H9 (cell line): ENCODE data around the gene KCNG2. TPM values are rescaled to one million over a fixed set of nuclear protein-coding genes. Genes with fewer than 3 reads are reported as not detected.

Experiments
- DNase-seq: peaks from one replicate; pipeline ENCODE4 v3.0.0-alpha.2; 2017
- H2AFZ ChIP-seq: one replicate; pipeline ENCODE4 v1.6.1; 2013; ENCODE audit warnings: mild to moderate bottlenecking, low read length, control low read depth, moderate library complexity
- H2AK5ac ChIP-seq: 2 replicates; pipeline ENCODE4 v1.6.1; 2013; ENCODE audit warnings: low read length, control low read depth, mixed read lengths; ENCODE audit not compliant: insufficient read length
- H2BK120ac ChIP-seq: one replicate; pipeline ENCODE4 v1.6.1; 2013; ENCODE audit warnings: low read depth, mild to moderate bottlenecking, low read length, control low read depth, inconsistent platforms; ENCODE audit not compliant: poor library complexity, severe bottlenecking
- H2BK12ac ChIP-seq: 2 replicates; pipeline ENCODE4 v1.6.1; 2013; ENCODE audit warnings: low read length, control low read depth, mixed read lengths, low read depth; ENCODE audit not compliant: insufficient read length
- H2BK15ac ChIP-seq: 2 replicates; pipeline ENCODE4 v1.6.1; 2013; ENCODE audit warnings: low read depth, low read length, control low read depth
- H2BK20ac ChIP-seq: one replicate; pipeline ENCODE4 v1.6.1; 2013; ENCODE audit warnings: low read depth, mild to moderate bottlenecking, low read length, control low read depth, inconsistent platforms; ENCODE audit not compliant: poor library complexity, severe bottlenecking
- H2BK5ac ChIP-seq: 2 replicates; pipeline ENCODE4 v1.6.1; 2013; ENCODE audit warnings: low read length, control low read depth, mixed read lengths; ENCODE audit not compliant: insufficient read length
- H3K14ac ChIP-seq: 2 replicates; pipeline ENCODE4 v1.6.1; 2013; ENCODE audit warnings: low read length, control low read depth; ENCODE audit not compliant: insufficient read depth
- H3K18ac ChIP-seq: 2 replicates; pipeline ENCODE4 v1.6.1; 2013; ENCODE audit warnings: low read depth, mild to moderate bottlenecking, mixed read lengths, low read length, control low read depth; ENCODE audit not compliant: insufficient read length
- H3K23ac ChIP-seq: 2 replicates; pipeline ENCODE4 v1.6.1; 2013; ENCODE audit warnings: low read length, control low read depth, mixed read lengths, low read depth; ENCODE audit not compliant: insufficient read length
- H3K23me2 ChIP-seq: 2 replicates; pipeline ENCODE4 v1.6.1; 2013; ENCODE audit warnings: low read depth, mild to moderate bottlenecking, mixed read lengths, low read length, control low read depth; ENCODE audit not compliant: insufficient read length, poor library complexity, severe bottlenecking
- H3K27ac ChIP-seq: 2 replicates; pipeline ENCODE4 v1.5.1; 2013; ENCODE audit warnings: low read length, control low read depth, mixed read lengths, low read depth; ENCODE audit not compliant: insufficient read length
- H3K27me3 ChIP-seq: 2 replicates; pipeline ENCODE4 v1.6.1; 2013; ENCODE audit warnings: low read length, control low read depth, inconsistent platforms; ENCODE audit not compliant: insufficient read depth
- H3K4ac ChIP-seq: 2 replicates; pipeline ENCODE4 v1.6.1; 2013; ENCODE audit warnings: low read depth, mild to moderate bottlenecking, control low read depth, inconsistent platforms, low read length, moderate library complexity
- H3K4me1 ChIP-seq: 2 replicates; pipeline ENCODE4 v1.6.1; 2013; ENCODE audit warnings: low read length, control low read depth, inconsistent platforms; ENCODE audit not compliant: insufficient read depth
- H3K4me2 ChIP-seq: 2 replicates; pipeline ENCODE4 v1.6.1; 2013; ENCODE audit warnings: low read length, control low read depth, mixed read lengths; ENCODE audit not compliant: insufficient read length, insufficient read depth
- H3K56ac ChIP-seq: 2 replicates; pipeline ENCODE4 v1.6.1; 2013; ENCODE audit warnings: low read depth, mild to moderate bottlenecking, mixed read lengths, low read length, control low read depth; ENCODE audit not compliant: insufficient read length
- H3K79me1 ChIP-seq: 2 replicates; pipeline ENCODE4 v1.6.1; 2013; ENCODE audit warnings: low read depth, mild to moderate bottlenecking, moderate library complexity, low read length, control low read depth, inconsistent platforms; ENCODE audit not compliant: insufficient read depth, poor library complexity, severe bottlenecking
- H3K79me2 ChIP-seq: 2 replicates; pipeline ENCODE4 v1.6.1; 2013; ENCODE audit warnings: low read length, control low read depth, inconsistent platforms; ENCODE audit not compliant: insufficient read depth
- H3K9ac ChIP-seq: 2 replicates; pipeline ENCODE4 v1.6.1; 2013; ENCODE audit warnings: low read length, control low read depth, mixed read lengths; ENCODE audit not compliant: insufficient read length; ENCODE audit errors: extremely low read depth
- H3K9me3 ChIP-seq: one replicate; pipeline ENCODE4 v1.6.1; 2013; ENCODE audit warnings: low read depth, low read length, inconsistent platforms; ENCODE audit not compliant: control insufficient read depth
- H3T11ph ChIP-seq: one replicate; pipeline ENCODE4 v1.6.1; 2013; ENCODE audit warnings: mild to moderate bottlenecking, low read length, control low read depth, inconsistent platforms
- H4K20me1 ChIP-seq: one replicate; pipeline ENCODE4 v1.6.1; 2013; ENCODE audit not compliant: control insufficient read depth, insufficient read length, insufficient read depth
- H4K5ac ChIP-seq: 2 replicates; pipeline ENCODE4 v1.6.1; 2013; ENCODE audit warnings: low read depth, mild to moderate bottlenecking, mixed read lengths, low read length, control low read depth; ENCODE audit not compliant: insufficient read length
- H4K8ac ChIP-seq: replicated peaks from 2 replicates; pipeline ENCODE4 v1.6.1; 2013; ENCODE audit warnings: low read length, control low read depth, mixed read lengths, low read depth; ENCODE audit not compliant: insufficient read length
- H4K91ac ChIP-seq: 2 replicates; pipeline ENCODE4 v1.6.1; 2013; ENCODE audit warnings: low read depth, mild to moderate bottlenecking, moderate library complexity, mixed read lengths, low read length, control low read depth; ENCODE audit not compliant: insufficient read length
- H3K27ac Mint-ChIP-seq, 3 experiments: 2 replicates in 2 of 3; 3 replicates in 1 of 3; pipeline ENCODE4 v1.8.0; 2020 to 2021; ENCODE audit warnings: mixed read lengths in 3 of 3, mild to moderate bottlenecking in 1 of 3, moderate library complexity in 1 of 3
- H3K27me3 Mint-ChIP-seq: 2 replicates; pipeline ENCODE4 v1.8.0; 2021; ENCODE audit warnings: low read depth, mild to moderate bottlenecking, moderate library complexity, mixed read lengths
- H3K36me3 Mint-ChIP-seq, 3 experiments: 2 replicates in 2 of 3; 3 replicates in 1 of 3; pipeline ENCODE4 v1.8.0; 2020 to 2021; ENCODE audit warnings: low read depth in 3 of 3, mixed read lengths in 3 of 3; ENCODE audit not compliant: insufficient read depth in 1 of 3
- H3K4me1 Mint-ChIP-seq, 2 experiments: 2 replicates each; pipeline ENCODE4 v1.8.0; 2020; ENCODE audit warnings: mixed read lengths in 2 of 2
- H3K4me3 Mint-ChIP-seq, 2 experiments: 2 replicates in 1 of 2; 3 replicates in 1 of 2; pipeline ENCODE4 v1.8.0; 2020 to 2021; ENCODE audit warnings: mild to moderate bottlenecking in 2 of 2, mixed read lengths in 2 of 2, moderate library complexity in 1 of 2
- H3K9me3 Mint-ChIP-seq, 2 experiments: 2 replicates in 1 of 2; 3 replicates in 1 of 2; pipeline ENCODE4 v1.8.0; 2020; ENCODE audit warnings: mild to moderate bottlenecking in 2 of 2, mixed read lengths in 2 of 2, moderate library complexity in 1 of 2
- WGBS: extraction: QIAGEN DNeasy Blood & Tissue Kit; methylation state at CpG from one replicate; pipeline ENCODE4 v1.1.7; 2013; ENCODE audit warnings: missing lambda C conversion rate, low lambda C conversion rate, mixed read lengths; ENCODE audit not compliant: insufficient read length; ENCODE audit errors: extremely low coverage; 5-methylcytosine and 5-hydroxymethylcytosine counted together
- total RNA-seq: library from RNA; stranded (reverse); gene quantifications from 2 replicates; pipeline ENCODE4 v1.2.1, GENCODE V29; 2021
- TF ChIP-seq, protein P1 (sequence below): fragments of 200-600 bp; sonication (generic); conservative IDR thresholded peaks from 3 replicates; pipeline ENCODE4 v1.8.0; 2021; ENCODE audit warnings: antibody characterized with exemption, mild to moderate bottlenecking

The KCNG2 gene
- total RNA-seq, 1 experiment from 2014 or later = 0.15 TPM

DNA sequence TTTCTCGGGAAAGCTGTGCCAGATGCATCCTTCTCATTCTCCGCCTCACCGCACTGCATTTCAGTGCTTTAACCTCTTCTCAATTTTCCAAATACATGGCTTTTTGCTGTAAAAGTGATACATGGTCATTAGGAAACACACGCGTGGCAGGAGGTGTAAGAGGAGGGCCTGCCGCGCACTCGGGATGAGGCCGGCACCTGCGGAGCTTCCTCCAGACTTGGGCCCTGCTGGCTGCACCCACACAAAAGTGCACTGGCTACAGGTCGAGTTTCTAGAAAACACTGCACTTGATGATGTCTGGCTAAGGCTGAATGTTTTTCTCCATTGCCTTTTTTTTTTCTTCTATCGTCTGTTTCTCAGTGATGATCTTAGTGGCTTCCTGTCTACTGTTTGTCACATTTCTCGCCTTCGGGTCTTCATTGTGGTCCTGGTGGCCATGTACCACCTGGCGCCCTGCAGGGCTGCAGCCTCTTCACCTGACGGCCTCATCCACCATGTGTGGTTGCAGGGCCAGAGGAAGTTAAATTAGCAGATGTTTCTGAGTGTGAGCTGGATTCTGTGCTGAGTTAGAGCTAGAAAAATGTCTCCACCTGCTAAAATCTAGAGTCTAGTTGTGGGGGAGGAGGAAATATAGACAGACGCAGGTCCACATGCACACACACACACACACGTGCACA is 7.6 kb downstream of the KCNG2 start:
- Histone ChIP-seq H2BK20ac (no peak overlapping the region), H4K5ac (no peak overlapping the region), H3K9ac (no peak overlapping the region), H3K27me3 (no peaks in the 10 kb centered on the region; the same call in 1 of the 2 replicates), H3T11ph (no peak overlapping the region), H4K91ac (no peak overlapping the region), H3K79me1 (no peaks in the 10 kb centered on the region), H3K4me1 (no peaks in the 10 kb centered on the region), H3K56ac (no peak overlapping the region), H2BK15ac (no peak overlapping the region), H4K20me1 (no peaks in the 10 kb centered on the region), H3K14ac (no peak overlapping the region), H2BK12ac (no peak overlapping the region), H3K23ac (no peak overlapping the region), H4K8ac (no peak overlapping the region), H3K4me2 (no peak overlapping the region), H2AK5ac (no peak overlapping the region), H3K23me2 (no peaks in the 10 kb centered on the region), H2AFZ (no peak overlapping the region), H3K79me2 (no peaks in the 10 kb centered on the region), H3K9me3 (no peaks in the 10 kb centered on the region), H3K4ac (no peak overlapping the region), H3K18ac (no peak overlapping the region), H2BK120ac (no peak overlapping the region), H3K27ac (no peak overlapping the region), H2BK5ac (no peak overlapping the region)
- no peak for DNase-seq
- H3K27ac Mint-ChIP-seq = no peak overlapping the region
- peaks cover 13% of the 10 kb centered on the region for H3K27me3 Mint-ChIP-seq
- H3K4me3 Mint-ChIP-seq = no peak overlapping the region
- TF ChIP-seq, protein P1, sequence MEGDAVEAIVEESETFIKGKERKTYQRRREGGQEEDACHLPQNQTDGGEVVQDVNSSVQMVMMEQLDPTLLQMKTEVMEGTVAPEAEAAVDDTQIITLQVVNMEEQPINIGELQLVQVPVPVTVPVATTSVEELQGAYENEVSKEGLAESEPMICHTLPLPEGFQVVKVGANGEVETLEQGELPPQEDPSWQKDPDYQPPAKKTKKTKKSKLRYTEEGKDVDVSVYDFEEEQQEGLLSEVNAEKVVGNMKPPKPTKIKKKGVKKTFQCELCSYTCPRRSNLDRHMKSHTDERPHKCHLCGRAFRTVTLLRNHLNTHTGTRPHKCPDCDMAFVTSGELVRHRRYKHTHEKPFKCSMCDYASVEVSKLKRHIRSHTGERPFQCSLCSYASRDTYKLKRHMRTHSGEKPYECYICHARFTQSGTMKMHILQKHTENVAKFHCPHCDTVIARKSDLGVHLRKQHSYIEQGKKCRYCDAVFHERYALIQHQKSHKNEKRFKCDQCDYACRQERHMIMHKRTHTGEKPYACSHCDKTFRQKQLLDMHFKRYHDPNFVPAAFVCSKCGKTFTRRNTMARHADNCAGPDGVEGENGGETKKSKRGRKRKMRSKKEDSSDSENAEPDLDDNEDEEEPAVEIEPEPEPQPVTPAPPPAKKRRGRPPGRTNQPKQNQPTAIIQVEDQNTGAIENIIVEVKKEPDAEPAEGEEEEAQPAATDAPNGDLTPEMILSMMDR = no peak
- 0 out of 4 replicates have a peak, but pooled peaks cover 0 to 5% of the 10 kb centered on the region in 2 experiments for H3K4me1 Mint-ChIP-seq
- H3K36me3 Mint-ChIP-seq = no peaks in the 10 kb centered on the region
- no peaks in the 10 kb centered on the region for H3K9me3 Mint-ChIP-seq
- no CpG with 5 or more reads among the region's 18 CpGs for WGBS
